HEK293 (cell line): ENCODE results near the gene MMP24.

Source experiments
- CTCF ChIA-PET: fragments of 350-600 bp; formaldehyde crosslinking; extraction: SDS; loops from one replicate; lab custom pipeline; 2021; ENCODE audit warnings: antibody characterized with exemption; lab: Yijun Ruan, JAX
- POLR2A ChIA-PET: fragments of 300-600 bp; formaldehyde crosslinking; extraction: SDS; loops from one replicate; lab custom pipeline; 2020; ENCODE audit warnings: antibody characterized with exemption, inconsistent platforms; lab: Yijun Ruan, JAX
- H3K27ac ChIP-seq: fragments of 200-500 bp; sonication (Bioruptor generic); 2 replicates; pipeline ENCODE4 v1.5.1; 2014; ENCODE audit warnings: low read depth, low read length, control low read depth, inconsistent platforms; ENCODE audit errors: extremely low read depth
- H3K36me3 ChIP-seq, 2 experiments: fragments of 200-500 bp in 1 of 2; sonication (Bioruptor generic) in 1 of 2; 1 replicate in 1 of 2; 2 replicates in 1 of 2; pipeline ENCODE4 v1.5.1; 2014 to 2017; ENCODE audit warnings: inconsistent platforms in 2 of 2, low read length in 2 of 2; ENCODE audit not compliant: control insufficient read depth in 2 of 2, insufficient read depth in 1 of 2
- H3K4me1 ChIP-seq: fragments of 200-500 bp; sonication (Bioruptor generic); 2 replicates; pipeline ENCODE4 v1.5.1; 2014; ENCODE audit warnings: mild to moderate bottlenecking, low read length, inconsistent platforms; ENCODE audit not compliant: control insufficient read depth, insufficient read depth
- H3K4me3 ChIP-seq: 2 replicates; pipeline ENCODE4 v1.5.1; 2011; ENCODE audit warnings: low read depth, mild to moderate bottlenecking, control low read depth, low read length, moderate library complexity
- H3K9me3 ChIP-seq: fragments of 200-500 bp; sonication (Bioruptor generic); 2 replicates; pipeline ENCODE4 v1.5.1; 2014; ENCODE audit warnings: low read depth, low read length, inconsistent platforms; ENCODE audit not compliant: control insufficient read depth, insufficient read depth
- ATF2 ChIP-seq: fragments of 450-650 bp; formaldehyde crosslinking; IDR thresholded peaks from 2 replicates; pipeline ENCODE4 v1.5.1; 2016; ENCODE audit warnings: missing biosample characterization, missing genetic modification characterization, low read depth
- ELK4 ChIP-seq: IDR thresholded peaks from 2 replicates; pipeline ENCODE4 v1.6.1; 2011; ENCODE audit warnings: mild to moderate bottlenecking, low read depth, low read length, borderline replicate concordance
- GFI1B ChIP-seq: fragments of 450-650 bp; formaldehyde crosslinking; IDR thresholded peaks from 2 replicates; pipeline ENCODE4 v1.5.1; 2016; ENCODE audit warnings: missing biosample characterization, missing genetic modification characterization
- GLIS1 ChIP-seq: fragments of 450-650 bp; formaldehyde crosslinking; IDR thresholded peaks from 2 replicates; pipeline ENCODE4 v1.5.1; 2016; ENCODE audit warnings: missing biosample characterization, missing genetic modification characterization
- MZF1 ChIP-seq: fragments of 450-650 bp; formaldehyde crosslinking; IDR thresholded peaks from 2 replicates; pipeline ENCODE4 v1.5.1; 2017; ENCODE audit warnings: missing biosample characterization, missing genetic modification characterization, borderline replicate concordance
- OSR2 ChIP-seq: fragments of 450-650 bp; formaldehyde crosslinking; IDR thresholded peaks from 2 replicates; pipeline ENCODE4 v1.5.1; 2016; ENCODE audit warnings: missing biosample characterization, missing genetic modification characterization
- REPIN1 ChIP-seq: fragments of 450-650 bp; formaldehyde crosslinking; IDR thresholded peaks from 2 replicates; pipeline ENCODE4 v1.5.1; 2017; ENCODE audit warnings: missing biosample characterization, missing genetic modification characterization, low read depth
- YY2 ChIP-seq: fragments of 450-650 bp; formaldehyde crosslinking; IDR thresholded peaks from 2 replicates; pipeline ENCODE4 v1.5.1; 2016; ENCODE audit warnings: missing biosample characterization, missing genetic modification characterization
- ZBTB17 ChIP-seq: fragments of 450-650 bp; formaldehyde crosslinking; IDR thresholded peaks from 2 replicates; pipeline ENCODE4 v1.5.1; 2016; ENCODE audit warnings: missing biosample characterization, missing genetic modification characterization
- ZNF140 ChIP-seq: fragments of 450-650 bp; formaldehyde crosslinking; IDR thresholded peaks from 2 replicates; pipeline ENCODE4 v1.5.1; 2016; ENCODE audit warnings: missing biosample characterization, missing genetic modification characterization
- ZNF169 ChIP-seq: fragments of 450-650 bp; formaldehyde crosslinking; IDR thresholded peaks from 2 replicates; pipeline ENCODE4 v1.5.1; 2016; ENCODE audit warnings: missing biosample characterization, missing genetic modification characterization
- ZNF175 ChIP-seq: fragments of 450-650 bp; formaldehyde crosslinking; IDR thresholded peaks from 2 replicates; pipeline ENCODE4 v1.5.1; 2016; ENCODE audit warnings: missing biosample characterization, missing genetic modification characterization
- ZNF184 ChIP-seq: fragments of 450-650 bp; IDR thresholded peaks from 2 replicates; pipeline ENCODE4 v1.5.1; 2018; ENCODE audit warnings: missing biosample characterization, mild to moderate bottlenecking, missing genetic modification characterization
- ZNF280D ChIP-seq: fragments of 450-650 bp; formaldehyde crosslinking; IDR thresholded peaks from 2 replicates; pipeline ENCODE4 v1.5.1; 2016; ENCODE audit warnings: missing biosample characterization, missing genetic modification characterization
- ZNF366 ChIP-seq: fragments of 450-650 bp; formaldehyde crosslinking; conservative IDR thresholded peaks from 2 replicates; pipeline ENCODE4 v1.5.1; 2016; ENCODE audit warnings: missing biosample characterization, missing genetic modification characterization
- ZNF394 ChIP-seq: fragments of 450-650 bp; formaldehyde crosslinking; IDR thresholded peaks from 2 replicates; pipeline ENCODE4 v1.5.1; 2016; ENCODE audit warnings: missing biosample characterization, missing genetic modification characterization, mild to moderate bottlenecking, moderate library complexity, borderline replicate concordance
- ZNF48 ChIP-seq: fragments of 450-650 bp; formaldehyde crosslinking; IDR thresholded peaks from 2 replicates; pipeline ENCODE4 v1.5.1; 2016; ENCODE audit warnings: missing biosample characterization, missing genetic modification characterization
- ZNF560 ChIP-seq: fragments of 450-650 bp; formaldehyde crosslinking; IDR thresholded peaks from 2 replicates; pipeline ENCODE4 v1.5.1; 2017; ENCODE audit warnings: missing biosample characterization, missing genetic modification characterization, borderline replicate concordance
- ZNF561 ChIP-seq: fragments of 450-650 bp; IDR thresholded peaks from 2 replicates; pipeline ENCODE4 v1.5.1; 2018; ENCODE audit warnings: missing biosample characterization, missing genetic modification characterization, borderline replicate concordance
- ZNF600 ChIP-seq: fragments of 450-650 bp; formaldehyde crosslinking; IDR thresholded peaks from 2 replicates; pipeline ENCODE4 v1.5.1; 2016; ENCODE audit warnings: missing biosample characterization, missing genetic modification characterization
- ZNF623 ChIP-seq: fragments of 450-650 bp; formaldehyde crosslinking; IDR thresholded peaks from 2 replicates; pipeline ENCODE4 v1.5.1; 2016; ENCODE audit warnings: missing biosample characterization, missing genetic modification characterization
- ZNF658 ChIP-seq: fragments of 450-650 bp; formaldehyde crosslinking; IDR thresholded peaks from 2 replicates; pipeline ENCODE4; 2016; ENCODE audit warnings: missing biosample characterization, missing genetic modification characterization
- ZNF660 ChIP-seq: fragments of 450-650 bp; IDR thresholded peaks from 2 replicates; pipeline ENCODE4 v1.5.1; 2018; ENCODE audit warnings: missing biosample characterization, mild to moderate bottlenecking, missing genetic modification characterization
- TF ChIP-seq, protein P1 (sequence below): fragments of 450-650 bp; formaldehyde crosslinking; IDR thresholded peaks from 2 replicates; pipeline ENCODE4 v1.5.1; 2017; ENCODE audit warnings: missing biosample characterization, missing genetic modification characterization
- TF ChIP-seq, protein P2 (sequence below): fragments of 450-650 bp; formaldehyde crosslinking; IDR thresholded peaks from 2 replicates; pipeline ENCODE4 v1.5.1; 2016; ENCODE audit warnings: missing biosample characterization, missing genetic modification characterization
- TF ChIP-seq, protein P3 (sequence below): fragments of 450-650 bp; formaldehyde crosslinking; IDR thresholded peaks from 2 replicates; pipeline ENCODE4 v1.5.1; 2016; ENCODE audit warnings: missing biosample characterization, missing genetic modification characterization

The MMP24 gene

GRCh38 chr20:35284992-35285805, 58.7 kb downstream of the MMP24 start:
- CTCF ChIA-PET, result interaction anchor here (1.2 to 1.4 kb wide), 2 partner anchors 19 to 22 kb away, joined by 4 to 6 read pairs; no protein-coding TSS in a partner anchor
- TF ChIP-seq, protein P1, sequence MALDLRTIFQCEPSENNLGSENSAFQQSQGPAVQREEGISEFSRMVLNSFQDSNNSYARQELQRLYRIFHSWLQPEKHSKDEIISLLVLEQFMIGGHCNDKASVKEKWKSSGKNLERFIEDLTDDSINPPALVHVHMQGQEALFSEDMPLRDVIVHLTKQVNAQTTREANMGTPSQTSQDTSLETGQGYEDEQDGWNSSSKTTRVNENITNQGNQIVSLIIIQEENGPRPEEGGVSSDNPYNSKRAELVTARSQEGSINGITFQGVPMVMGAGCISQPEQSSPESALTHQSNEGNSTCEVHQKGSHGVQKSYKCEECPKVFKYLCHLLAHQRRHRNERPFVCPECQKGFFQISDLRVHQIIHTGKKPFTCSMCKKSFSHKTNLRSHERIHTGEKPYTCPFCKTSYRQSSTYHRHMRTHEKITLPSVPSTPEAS (tag by site-specific recombination), result no peak
- TF ChIP-seq, protein P2, sequence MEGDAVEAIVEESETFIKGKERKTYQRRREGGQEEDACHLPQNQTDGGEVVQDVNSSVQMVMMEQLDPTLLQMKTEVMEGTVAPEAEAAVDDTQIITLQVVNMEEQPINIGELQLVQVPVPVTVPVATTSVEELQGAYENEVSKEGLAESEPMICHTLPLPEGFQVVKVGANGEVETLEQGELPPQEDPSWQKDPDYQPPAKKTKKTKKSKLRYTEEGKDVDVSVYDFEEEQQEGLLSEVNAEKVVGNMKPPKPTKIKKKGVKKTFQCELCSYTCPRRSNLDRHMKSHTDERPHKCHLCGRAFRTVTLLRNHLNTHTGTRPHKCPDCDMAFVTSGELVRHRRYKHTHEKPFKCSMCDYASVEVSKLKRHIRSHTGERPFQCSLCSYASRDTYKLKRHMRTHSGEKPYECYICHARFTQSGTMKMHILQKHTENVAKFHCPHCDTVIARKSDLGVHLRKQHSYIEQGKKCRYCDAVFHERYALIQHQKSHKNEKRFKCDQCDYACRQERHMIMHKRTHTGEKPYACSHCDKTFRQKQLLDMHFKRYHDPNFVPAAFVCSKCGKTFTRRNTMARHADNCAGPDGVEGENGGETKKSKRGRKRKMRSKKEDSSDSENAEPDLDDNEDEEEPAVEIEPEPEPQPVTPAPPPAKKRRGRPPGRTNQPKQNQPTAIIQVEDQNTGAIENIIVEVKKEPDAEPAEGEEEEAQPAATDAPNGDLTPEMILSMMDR, result no peak
- TF ChIP-seq ZNF169 (tag by site-specific recombination) (no peak), ZNF140 (no peak), ZNF658 (tag by site-specific recombination) (no peak), GLIS1 (no peak), ELK4 (no peak; the same call in 1 of the 2 replicates), ZNF623 (no peak), ZNF48 (tag by site-specific recombination) (no peak), ZNF660 (tag by site-specific recombination) (no peak), REPIN1 (tag by site-specific recombination) (no peak), ZNF366 (tag by site-specific recombination) (peak; percentile 80), MZF1 (tag by site-specific recombination) (no peak), YY2 (tag by site-specific recombination) (peak; percentile 30; the same call in 1 of the 2 replicates), GFI1B (tag by site-specific recombination) (no peak), ZNF560 (tag by site-specific recombination) (no peak), ATF2 (tag by site-specific recombination) (no peak), ZNF280D (tag by site-specific recombination) (peak; percentile 46; the same call in 1 of the 2 replicates), ZNF600 (tag by site-specific recombination) (peak; percentile 46; the same call in 1 of the 2 replicates), OSR2 (tag by site-specific recombination) (0 out of 2 replicates have a peak, but pooled peaks have one; percentile 21), ZBTB17 (tag by site-specific recombination) (peak; percentile 93), ZNF184 (no peak), ZNF561 (tag by site-specific recombination) (no peak), ZNF175 (tag by site-specific recombination) (no peak), ZNF394 (no peak)
- TF ChIP-seq, protein P3, sequence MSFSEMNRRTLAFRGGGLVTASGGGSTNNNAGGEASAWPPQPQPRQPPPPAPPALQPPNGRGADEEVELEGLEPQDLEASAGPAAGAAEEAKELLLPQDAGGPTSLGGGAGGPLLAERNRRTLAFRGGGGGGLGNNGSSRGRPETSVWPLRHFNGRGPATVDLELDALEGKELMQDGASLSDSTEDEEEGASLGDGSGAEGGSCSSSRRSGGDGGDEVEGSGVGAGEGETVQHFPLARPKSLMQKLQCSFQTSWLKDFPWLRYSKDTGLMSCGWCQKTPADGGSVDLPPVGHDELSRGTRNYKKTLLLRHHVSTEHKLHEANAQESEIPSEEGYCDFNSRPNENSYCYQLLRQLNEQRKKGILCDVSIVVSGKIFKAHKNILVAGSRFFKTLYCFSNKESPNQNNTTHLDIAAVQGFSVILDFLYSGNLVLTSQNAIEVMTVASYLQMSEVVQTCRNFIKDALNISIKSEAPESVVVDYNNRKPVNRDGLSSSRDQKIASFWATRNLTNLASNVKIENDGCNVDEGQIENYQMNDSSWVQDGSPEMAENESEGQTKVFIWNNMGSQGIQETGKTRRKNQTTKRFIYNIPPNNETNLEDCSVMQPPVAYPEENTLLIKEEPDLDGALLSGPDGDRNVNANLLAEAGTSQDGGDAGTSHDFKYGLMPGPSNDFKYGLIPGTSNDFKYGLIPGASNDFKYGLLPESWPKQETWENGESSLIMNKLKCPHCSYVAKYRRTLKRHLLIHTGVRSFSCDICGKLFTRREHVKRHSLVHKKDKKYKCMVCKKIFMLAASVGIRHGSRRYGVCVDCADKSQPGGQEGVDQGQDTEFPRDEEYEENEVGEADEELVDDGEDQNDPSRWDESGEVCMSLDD (tag by site-specific recombination), result 0 out of 2 replicates have a peak, but pooled peaks have one; percentile 0

More at GRCh38 chr20:35284992-35285805, 58.7 kb downstream of the MMP24 start:
- Histone ChIP-seq H3K36me3 (peaks cover 13 to 29% of the 10 kb centered on the region in 2 experiments; a peak in 2 of 3 replicates), H3K9me3 (no peaks in the 10 kb centered on the region), H3K4me1 (no peaks in the 10 kb centered on the region), H3K4me3 (peak overlapping the region; percentile 86), H3K27ac (peak overlapping the region; percentile 81; the same call in 1 of the 2 replicates)
- POLR2A ChIA-PET, result interaction anchor here (0.6 to 1.7 kb wide), 16 partner anchors 8 to 1201 kb away, joined by 3 to 19 read pairs (median 4); partner anchors contain the start of genes CEP250 and EDEM2
